CD4-positive, alpha-beta T cell treated with Interleukin-1 beta for 1 hour (primary cell): ENCODE data around the gene POLA1.

Experiments used
- DNase-seq, 2 donors: peaks; one replicate each; pipeline ENCODE4 v3.0.0-alpha.2; 2020 to 2022

POLA1 gene

DNA sequence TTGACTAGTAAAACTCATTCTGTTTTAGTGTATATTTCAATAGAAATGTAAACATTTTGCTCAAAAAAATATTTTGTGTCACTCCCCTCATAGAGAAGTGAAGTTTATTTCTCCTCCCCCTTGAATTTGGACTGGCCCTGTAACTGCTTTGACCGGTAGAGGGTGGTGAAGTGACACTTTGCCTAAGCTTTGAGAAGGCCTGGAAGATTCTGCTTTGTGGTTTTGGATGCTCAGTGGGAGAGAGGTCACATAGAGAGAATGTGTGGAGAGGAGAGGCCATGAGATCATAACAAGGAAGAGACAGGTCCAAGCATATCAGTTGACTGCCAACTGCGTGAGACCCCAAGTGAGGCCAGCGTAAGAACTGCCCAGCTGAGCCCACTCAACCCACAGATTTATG lies 341.2 kb downstream of the POLA1 start:
- DNase-seq, result no peak

DNA sequence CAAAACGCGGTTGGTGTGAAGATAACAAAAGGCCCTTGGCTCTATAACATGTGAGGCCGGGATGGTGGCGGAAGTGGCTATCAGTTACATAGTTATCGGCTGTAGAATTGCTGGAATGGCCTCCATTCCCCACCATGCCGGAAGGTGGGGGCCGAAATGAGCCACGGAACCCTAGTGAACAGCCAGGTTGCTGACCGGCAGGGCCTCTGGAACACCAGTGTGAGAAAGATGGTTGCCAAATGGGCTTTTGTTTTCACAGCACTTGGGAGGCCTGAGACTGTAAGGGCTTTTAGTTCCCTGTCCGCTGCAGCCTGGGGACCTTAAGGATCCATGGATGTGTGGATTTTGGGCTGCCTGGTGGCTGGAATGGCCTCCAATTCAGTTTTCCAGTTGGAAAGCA lies 345.3 kb downstream of the POLA1 start:
- no peak for DNase-seq

DNA sequence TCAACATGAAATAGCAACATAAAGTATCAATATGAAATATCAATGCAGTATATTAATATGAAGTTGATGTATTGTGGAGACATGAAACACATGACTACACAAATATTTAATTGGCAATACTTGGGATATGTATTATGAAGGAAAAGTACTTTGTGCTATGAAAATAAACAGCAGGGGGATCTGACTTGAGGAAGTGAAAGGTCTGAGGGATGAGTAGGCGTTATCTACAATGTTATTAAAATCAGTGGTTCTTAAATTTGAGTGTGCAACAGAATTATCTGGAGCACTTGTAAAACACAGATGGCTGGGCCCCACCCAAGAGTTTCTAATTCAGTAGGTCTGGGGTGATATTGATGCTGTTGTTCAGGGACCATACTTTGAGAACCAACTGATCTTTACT lies 349.5 kb downstream of the POLA1 start:
- DNase-seq, result no peak
